HG03095 (cell line): ENCODE data around the gene ARHGAP30.
"Not testable (repeated sequence)": the region's sequence is repeated elsewhere in the genome, so short reads cannot be mapped to it uniquely, and the experiment has no call there.

Experiments used
- ATAC-seq: cut with Tn5 transposase; IDR thresholded peaks from one replicate; pipeline ENCODE4 v1.9.1; 2021; ENCODE audit warnings: moderate library complexity; ENCODE audit not compliant: unreplicated experiment

The ARHGAP30 gene

GRCh38 chr1:161045736-161046604 lies 23.7 kb downstream of the ARHGAP30 start, which contains the start of gene USF1:
Gene USF1 (minus strand): TSS chr1:161045977. CDS start chr1:161043275, 2,702 bp downstream.
- peak; percentile 45 for ATAC-seq

DNA sequence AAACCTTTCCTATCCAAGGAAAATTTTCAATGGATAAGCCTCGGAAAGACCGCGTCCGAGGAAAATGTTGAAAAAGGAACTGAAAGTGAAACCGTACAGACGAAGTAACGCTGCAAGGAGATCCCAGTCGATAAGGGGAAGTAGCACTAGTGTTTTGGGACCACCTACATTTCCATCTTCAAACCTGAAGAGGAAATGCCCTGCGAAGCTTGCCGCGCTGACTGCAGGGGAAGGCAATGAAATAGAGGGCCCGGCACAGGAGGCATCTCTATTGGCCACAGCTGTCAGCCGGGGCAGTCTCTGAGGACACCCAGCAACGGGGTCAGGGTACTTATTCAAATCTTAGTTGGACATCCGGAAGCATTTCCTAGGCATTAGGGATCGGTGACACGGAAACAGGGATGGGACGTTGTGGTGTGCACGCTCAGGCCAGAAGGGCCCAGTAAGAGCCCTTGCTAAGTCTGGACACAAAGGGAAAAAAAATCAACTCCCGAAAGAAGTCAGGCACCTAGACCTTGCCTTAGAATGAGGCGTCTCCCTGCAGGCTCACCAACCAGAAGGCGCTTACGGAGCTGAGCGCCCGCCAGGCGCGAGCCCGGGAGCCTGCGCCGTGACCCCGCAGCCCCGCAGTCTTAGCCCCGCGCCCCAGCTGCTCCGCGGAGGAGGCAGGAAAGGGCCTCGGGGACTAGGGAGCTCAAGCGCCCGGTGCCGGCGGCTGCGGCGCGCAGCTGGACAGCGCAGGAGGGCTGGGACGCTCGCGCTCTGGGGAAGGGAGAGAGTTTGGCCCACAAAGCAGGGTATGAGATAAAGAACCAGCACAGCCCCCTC lies 24.6 kb downstream of the ARHGAP30 start:
- peak; percentile 48 for ATAC-seq

- ATAC-seq = no peak
Measured at GRCh38 chr1:161044535-161044907, 25.2 kb downstream of the ARHGAP30 start.

GRCh38 chr1:161039546-161039945 lies 30.1 kb downstream of the ARHGAP30 start:
- no peak for ATAC-seq

DNA sequence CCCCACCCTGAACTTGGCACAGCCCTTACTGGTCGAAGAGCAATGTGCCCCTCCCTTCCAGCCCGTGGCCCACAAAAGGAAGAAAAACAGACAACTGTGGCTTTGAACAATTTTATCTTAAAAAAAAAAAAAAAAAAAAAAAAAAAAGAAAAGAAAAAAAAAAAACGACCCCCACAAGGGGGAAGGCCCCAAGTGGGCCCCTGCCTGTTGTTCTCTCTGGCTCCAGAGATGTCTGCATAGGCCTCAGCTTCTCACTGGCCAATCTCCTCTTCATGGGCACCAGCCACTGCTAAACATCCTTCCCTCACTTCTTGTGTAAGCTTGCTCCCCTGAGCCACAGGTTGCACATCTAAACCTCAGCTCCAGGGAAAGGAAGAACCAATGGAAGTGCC lies 30.5 kb downstream of the ARHGAP30 start:
- no peak for ATAC-seq

GRCh38 chr1:161038523-161039153 lies 31.1 kb downstream of the ARHGAP30 start, which contains the start of gene TSTD1:
Gene TSTD1 (minus strand): TSS chr1:161038964. CDS start chr1:161038889, 75 bp downstream.
- peak; percentile 75 for ATAC-seq

DNA sequence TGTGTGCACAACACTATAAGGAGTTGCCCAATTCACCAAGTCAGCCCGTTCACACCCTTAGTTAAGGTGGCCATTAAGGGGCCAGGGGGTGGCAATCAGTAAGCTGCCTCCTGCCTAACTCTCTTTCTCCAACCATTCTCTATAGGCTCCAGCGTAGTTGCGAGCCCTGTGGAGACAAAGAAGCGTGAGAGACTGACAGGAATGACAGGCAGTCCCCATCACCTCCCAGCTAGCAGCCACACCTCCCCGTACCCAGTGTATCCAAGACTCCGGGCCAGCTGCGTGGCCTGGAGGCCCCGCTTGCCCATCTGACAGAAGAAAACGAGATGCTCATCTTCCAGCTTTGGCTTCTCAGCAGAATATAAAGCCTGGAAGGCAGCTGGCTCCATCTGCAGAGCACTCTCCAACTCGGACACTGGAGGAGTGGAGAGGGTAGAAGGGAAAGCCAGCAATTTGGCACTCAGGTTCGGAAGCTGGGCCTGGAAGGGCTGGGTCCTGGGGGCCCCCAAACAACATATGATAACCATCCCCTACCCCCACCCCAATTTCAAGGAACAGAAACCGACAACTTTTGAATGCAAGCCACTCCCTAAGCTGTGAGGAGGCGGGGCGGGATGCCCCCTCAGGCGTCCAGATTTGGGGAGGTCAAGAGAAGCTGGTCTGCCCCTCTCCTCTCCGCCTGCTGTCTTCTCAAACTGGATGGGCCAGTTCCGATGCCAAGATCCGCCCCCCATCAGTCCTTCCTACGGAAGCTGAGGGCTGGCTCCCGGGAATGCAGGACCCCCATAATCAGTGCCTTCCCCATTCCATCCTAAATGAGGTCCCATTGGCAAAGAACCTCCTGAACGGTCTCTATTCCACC lies 31.8 kb downstream of the ARHGAP30 start:
- ATAC-seq = no peak

GRCh38 chr1:161033751-161034150 lies 35.9 kb downstream of the ARHGAP30 start:
- no peak for ATAC-seq

GRCh38 chr1:161032409-161032808 lies 37.3 kb downstream of the ARHGAP30 start:
- no peak for ATAC-seq

- no peak for ATAC-seq
Measured at GRCh38 chr1:161031874-161032273, 37.8 kb downstream of the ARHGAP30 start.

GRCh38 chr1:161029466-161029865 lies 40.2 kb downstream of the ARHGAP30 start:
- ATAC-seq = not testable (repeated sequence)

DNA sequence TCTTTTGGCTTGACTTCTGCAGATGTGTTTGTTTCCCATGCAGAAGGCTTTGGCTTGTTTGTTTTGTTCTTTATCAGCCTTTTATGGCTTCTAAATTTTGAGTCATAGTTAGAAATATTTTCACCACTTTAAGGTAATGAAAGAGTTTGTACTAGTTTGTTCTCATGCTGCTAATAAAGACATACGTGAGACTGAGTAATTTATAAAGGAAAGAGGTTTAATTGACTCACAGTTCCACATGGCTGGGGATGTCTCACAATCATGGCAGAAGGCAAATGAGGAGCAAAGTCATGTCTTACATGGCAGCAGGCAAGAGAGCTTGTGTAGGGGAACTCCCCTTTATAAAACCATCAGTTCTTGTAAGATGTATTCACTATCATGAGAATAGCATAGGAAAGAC lies 42.7 kb downstream of the ARHGAP30 start:
- not testable (repeated sequence) for ATAC-seq

DNA sequence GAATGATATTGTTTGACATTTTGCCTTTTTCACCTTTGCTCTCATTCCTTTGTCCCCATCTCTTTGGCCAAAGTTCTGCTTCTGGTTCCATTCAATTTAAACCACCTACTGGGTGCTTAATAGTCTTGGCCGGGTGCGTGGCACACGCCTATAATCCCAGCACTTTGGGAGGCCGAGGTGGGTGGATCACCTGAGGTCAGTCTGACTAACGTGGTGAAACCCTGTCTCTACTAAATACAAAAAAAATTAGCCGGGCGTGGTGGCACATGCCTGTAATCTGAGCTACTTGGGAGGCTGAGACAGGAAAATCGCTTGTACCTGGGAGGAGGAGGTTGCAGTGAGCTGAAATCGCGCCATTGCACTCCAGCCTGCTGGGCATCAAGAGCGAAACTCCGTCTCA lies 47.3 kb downstream of the ARHGAP30 start:
- ATAC-seq = not testable (repeated sequence)

DNA sequence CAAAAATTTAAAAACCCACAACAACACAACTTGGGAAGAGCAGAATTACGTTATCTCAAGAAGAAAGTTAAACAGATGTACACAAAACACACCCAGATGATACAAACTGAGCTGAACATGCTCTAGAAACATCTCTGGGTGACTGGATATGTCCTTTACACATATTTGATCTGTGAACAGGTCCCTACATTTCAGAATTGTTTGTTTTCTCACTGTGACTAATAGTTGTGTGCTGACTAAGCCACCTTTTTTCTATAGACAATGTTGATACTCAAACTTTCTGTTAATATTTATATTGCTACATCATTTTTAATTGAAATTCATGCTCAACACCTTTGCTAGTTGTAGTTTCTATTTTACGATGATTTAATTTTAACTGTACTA lies 47.7 kb downstream of the ARHGAP30 start:
- no peak for ATAC-seq

- ATAC-seq = peak; percentile 86
Measured at GRCh38 chr1:161021165-161021969, 48.3 kb downstream of the ARHGAP30 start.

DNA sequence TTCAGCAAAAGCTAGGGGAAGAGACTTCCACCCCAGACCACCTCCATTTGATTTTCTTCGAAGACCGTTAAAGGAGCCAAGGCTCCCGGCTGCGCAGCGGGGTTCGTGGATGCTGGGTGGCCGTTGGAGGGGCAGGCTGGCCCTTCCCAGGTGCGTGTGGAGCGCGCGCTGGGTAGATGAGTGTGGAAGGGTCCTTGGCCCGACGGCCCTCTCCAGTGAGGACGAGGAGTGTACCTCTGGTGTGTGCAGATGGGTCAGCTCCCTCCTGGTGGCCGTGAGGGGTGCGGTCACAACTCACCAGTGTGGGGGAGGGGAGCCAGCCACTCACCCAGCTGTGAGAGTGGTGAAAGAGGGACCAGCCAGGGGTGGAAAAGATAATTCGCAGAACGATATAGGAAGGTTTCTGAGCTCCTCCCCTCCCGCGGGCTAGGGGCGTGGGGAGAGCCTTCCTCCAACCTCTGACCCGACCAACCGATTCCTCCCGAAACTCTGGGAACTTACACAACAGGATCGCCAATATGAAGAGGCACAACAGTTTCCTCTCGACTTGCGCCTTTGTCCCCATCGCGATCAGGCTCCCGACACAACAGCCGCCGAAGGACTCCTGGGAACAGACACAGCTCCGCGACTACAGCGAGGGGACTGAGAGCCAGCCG lies 49.1 kb downstream of the ARHGAP30 start, which contains the start of gene F11R:
Gene F11R (minus strand): TSS at position 644 of the 656 bp plus-strand sequence. CDS start 79 bp downstream, at position 565.
- ATAC-seq = peak; percentile 29

GRCh38 chr1:161019751-161020495 lies 49.8 kb downstream of the ARHGAP30 start:
- ATAC-seq = no peak

DNA sequence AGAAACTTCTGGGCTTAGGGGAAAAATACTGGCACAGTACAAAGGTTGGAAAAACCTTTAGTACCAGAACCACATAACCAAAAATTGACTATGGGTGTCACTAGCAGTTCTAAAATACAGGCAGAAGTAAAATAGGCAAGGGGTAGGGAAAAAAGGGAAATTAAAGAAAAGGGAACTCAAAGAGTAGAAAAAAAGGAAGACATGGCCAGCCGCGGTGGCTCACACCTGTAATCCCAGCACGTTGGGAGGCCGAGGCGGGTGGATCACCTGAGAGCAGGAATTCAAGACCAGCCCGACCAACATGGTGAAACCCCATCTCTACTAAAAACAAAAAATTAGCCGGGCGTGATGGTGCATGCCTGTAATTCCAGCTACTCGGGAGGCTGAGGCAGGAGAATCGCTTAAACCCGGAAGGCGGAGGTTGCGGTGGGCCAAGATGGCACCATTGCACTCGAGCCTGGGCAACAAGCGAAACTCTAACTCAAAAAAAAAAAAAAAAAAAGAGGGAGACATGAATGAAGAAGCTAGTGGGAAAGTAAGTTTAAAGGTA lies 50.5 kb downstream of the ARHGAP30 start:
- not testable (repeated sequence) for ATAC-seq
